ENCODE measurements around the gene NAA25.

The NAA25 gene

GRCh38 chr12:112108202-112109079, at the start of gene NAA25:
NAA25 (minus strand) TSS chr12:112108783; CDS start chr12:112108773, 10 bp downstream.
- peak; percentile 93 for DNase-seq

GRCh38 chr12:112153893-112154219, 45.3 kb upstream of the NAA25 start:
- no peak for DNase-seq

GRCh38 chr12:112153181-112153892, 44.8 kb upstream of the NAA25 start:
- DNase-seq, result no peak

DNA sequence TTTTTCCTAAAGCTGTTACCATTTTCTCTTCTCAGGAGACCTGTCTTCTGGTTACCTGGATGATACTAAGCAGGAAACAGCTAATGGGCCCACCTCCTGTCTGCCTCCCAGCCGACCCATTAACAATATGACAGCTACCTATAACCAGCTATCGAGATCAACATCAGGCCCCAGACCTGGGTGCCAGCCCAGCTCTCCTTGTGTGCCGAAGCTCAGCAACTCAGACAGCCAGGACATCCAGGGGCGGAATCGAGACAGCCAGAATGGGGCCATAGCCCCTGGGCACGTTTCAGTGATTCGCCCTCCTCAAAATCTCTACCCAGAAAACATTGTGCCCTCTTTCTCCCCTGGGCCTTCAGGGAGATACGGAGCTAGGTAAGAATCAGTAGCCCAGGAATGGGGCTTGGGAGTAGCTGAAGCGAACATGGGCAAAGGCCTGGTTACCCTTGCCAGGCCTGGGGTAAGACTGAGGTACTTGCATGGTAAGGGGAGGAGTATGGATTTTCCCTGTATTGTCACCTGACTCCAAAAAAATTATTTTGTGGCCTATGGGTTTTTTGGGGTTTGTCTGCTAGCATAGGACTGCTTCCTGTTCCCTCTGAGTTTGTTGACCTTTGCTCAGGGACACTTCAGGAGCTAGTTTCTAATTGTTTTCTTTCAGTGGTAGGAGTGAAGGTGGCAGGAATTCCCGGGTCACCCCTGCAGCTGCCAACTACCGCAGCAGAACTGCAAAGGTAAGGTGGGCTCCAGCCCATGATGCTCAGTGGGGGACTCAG, 43.4 kb upstream of the NAA25 start:
- no peak for DNase-seq

- no peak for DNase-seq
These were observed 41.0 kb upstream of the NAA25 start for GRCh38 chr12:112149596-112149995.

- DNase-seq, result no peak
These were observed 39.5 kb upstream of the NAA25 start for GRCh38 chr12:112148031-112148513.

DNA sequence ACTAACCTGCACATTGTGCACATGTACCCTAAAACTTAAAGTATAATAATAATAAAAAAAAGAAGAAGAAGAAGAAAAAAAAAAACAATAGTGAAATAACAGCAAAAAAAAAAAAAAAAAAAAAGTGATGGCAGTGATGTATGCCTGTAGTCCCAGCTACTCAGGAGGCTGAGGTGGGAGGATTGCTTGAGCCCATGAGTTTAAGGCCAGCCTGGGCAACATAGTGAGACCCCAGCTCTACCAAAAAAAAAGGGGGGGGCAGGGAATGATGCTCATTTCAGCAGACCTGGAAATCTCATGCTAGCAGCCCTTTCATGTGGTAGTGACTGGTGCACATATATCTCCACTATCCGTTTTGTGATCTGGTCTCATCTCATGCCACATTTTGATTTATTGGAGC, 37.5 kb upstream of the NAA25 start:
- DNase-seq, result no peak

- DNase-seq, result no peak
These were observed 32.1 kb upstream of the NAA25 start for GRCh38 chr12:112140728-112141127.

DNA sequence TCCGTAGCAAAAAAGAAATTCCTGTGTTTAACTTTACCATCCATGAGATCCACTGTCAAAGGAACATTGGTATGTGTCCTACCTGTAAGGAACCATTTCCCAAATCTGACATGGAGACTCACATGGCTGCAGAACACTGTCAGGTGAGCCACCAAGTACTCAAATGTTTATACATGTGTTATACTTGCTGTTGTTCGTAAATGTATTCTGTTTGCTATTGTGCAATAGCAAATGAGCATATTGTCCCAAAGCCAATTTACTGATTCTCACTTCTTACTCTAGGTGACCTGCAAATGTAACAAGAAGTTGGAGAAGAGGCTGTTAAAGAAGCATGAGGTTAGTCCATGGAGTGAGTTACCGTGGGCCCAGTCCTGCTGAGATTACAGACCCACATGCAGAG, 26.1 kb upstream of the NAA25 start:
- DNase-seq, result no peak

DNA sequence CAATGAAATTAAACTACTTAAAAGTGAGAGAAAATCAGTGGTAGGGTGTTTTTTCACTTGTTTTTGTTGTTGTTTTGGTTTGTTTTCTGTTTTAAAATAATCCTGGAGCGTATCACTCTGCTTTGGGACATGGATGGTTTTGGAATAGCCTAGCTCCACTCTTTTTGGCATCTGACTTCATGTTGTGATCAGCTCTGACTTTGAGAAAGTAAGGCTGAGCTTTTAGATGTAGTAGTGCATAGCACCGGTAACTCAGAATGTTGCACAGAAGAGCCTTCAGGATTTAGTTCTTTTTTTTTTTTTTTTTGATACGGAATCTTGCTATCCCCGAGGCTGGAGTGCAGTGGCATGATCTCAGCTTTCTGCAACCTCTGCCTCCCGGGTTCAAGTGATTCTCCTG, 24.8 kb upstream of the NAA25 start:
- DNase-seq, result no peak

DNA sequence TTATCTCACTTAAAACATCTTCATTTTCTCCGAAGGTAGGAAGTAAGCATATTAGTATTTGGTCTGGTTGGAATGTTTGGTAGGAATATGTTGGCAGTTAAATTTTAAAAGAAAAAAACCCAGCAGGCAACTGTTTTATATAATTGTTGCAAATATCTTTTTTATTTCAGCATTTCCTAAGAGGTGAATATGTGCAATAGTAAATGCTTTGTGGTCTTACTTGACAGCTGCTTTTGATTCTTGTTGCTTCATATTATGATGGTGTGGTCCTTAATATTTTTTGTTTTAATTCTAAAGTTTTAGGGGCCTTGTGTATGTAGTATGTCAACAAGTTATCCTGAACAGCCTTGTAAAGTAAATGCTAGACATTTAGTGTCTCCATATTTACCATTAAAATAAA, 23.1 kb upstream of the NAA25 start:
- DNase-seq, result no peak

DNA sequence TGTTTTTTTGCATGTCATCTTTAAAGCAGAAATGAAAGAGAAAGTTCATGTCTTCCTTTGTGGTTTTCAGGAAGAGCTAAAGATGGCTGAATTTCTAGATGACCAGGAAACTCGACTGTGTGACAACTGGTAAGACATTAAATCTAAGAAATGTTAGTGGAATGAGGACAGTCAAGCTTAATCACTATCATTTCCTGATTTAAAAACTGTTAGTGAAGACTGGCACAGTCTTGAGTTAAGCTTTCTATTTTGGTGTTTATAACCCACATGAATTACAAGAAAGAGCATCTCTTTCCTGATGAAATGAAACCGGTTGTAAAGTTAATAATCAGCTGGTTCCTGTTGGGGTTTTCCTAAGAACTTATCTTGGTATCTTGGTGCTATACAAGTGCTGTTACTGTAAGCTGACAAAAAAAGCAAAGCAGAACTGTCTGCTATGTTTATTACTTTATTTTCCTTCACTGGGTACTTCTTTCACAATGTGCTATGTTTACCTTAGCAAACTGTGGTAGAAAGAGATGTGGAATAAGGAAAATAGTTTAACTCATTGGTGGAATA, 21.9 kb upstream of the NAA25 start:
- peak; percentile 78 for DNase-seq

GRCh38 chr12:112126911-112127310, 18.3 kb upstream of the NAA25 start:
- DNase-seq, result no peak

- no peak for DNase-seq
These were observed 17.4 kb upstream of the NAA25 start for GRCh38 chr12:112126000-112126438.

DNA sequence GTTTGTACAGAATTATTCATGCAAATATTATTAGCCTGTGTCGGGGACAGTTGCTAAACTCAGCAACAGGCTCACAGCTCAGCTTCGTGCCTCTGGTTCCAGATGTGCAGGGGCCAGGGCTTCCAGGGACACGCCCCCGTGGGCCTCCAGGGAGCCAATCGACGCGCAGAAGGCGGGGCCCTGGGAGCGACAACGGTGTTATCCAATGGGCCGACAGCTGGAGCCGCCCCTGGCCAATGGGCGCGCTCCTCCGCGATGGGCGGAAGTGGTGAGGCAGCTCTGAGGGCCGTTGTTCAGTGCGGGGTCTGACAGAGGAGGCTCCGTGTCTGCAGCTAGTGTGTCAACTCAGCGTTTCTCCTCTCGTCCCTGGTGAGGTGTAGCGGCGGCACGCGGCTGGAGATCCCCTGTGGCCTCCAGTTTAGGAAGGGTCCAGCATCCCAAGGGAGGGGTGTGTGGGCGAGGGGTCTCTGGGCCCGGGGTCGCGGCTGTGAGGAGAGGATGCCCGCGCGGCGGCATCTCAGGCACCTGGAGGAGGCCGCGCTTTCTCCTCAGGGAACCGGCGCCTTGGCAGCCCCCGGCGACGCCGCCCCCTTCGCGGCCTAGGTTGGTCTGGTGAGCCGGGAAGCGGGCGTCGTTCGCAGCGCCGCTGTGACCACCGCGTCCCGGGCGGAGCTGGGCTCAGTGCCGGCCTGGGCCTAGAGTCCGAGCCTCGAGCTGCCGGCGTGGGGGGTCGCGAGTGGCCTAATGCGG, 16.8 kb upstream of the NAA25 start, which contains the start of gene TRAFD1:
Gene TRAFD1, plus strand, starts transcription at position 311 of the 750 bp plus-strand sequence. CDS start 4,963 bp downstream, outside the sequence.
- peak; percentile 99 for DNase-seq

- DNase-seq, result no peak
These were observed 16.3 kb upstream of the NAA25 start for GRCh38 chr12:112124918-112125249.

DNA sequence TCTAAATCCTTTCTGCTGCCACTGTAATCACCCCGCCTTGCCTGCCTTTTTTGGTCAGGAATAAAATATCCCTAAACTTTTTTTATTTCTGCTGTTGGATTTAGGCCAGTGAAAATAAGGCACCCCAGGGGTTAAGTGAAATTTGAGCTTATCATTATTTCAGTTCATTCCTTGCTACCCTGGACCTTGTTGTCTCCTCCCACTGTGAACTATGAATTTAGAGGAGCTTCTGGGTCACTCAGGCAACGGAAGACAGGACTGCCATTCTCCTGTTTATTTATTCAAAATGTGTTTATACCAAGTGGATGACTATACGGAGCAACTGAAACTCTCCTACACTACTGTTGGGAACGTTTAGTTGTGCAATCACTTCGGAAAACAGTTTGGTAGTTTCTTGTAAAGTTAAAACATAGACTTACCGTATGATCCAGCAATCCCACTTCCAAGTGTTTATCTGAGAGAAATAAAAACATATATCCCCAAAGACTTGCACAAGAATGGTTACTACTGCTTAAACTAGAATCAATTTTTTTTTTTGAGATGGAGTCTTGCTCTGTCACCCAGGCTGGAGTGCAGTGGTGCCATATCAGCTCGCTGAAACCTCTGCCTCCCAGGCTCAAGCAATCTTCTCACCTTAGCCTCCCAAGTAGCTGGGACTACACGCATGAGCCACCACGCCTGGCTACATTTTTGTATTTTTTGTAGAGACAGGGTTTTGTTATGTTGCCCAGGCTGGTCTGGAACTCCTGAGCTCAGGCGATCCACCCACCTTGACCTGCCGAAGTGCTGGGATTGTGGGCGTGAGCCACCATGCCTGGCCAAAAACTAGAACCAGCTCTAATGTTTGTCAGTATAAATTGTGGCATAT, 14.5 kb upstream of the NAA25 start:
- no peak for DNase-seq

DNA sequence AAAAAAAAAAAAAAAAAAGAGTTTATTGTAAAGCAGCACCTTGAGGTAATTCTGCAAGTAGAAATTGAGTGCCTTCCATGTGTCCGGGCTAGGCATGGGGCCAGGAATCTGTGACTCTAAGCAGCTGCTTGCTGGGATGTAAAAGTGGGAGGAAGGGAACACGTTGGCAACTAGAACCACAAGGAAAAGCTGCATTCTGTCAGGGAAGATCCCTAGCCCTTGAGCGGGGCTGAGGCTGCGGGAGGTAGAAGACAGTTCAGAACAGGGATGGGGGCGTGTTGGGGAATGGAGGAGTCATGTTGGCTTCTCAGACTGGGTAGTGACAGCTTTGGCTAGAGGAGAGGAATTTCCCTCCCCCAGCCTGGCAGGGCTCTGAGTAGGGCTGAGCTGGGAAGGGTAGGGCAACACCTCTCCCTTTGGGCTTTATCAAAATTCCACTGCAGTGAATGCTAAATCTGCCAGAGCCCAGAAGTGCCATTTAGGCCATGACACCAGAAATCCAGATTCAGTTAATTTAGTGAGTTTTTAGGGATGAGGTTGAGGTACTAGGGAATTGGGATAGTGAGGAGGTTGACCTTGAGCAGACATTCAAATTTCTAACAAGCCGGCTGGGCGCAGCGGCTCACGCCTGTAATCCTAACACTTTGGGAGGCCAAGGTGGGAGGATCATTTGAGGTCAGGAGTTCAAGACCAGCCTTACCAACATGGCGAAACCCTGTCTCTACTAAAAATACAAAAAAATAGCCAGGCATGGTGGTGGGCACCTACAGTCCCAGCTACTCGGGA, 13.4 kb upstream of the NAA25 start:
- no peak for DNase-seq

DNA sequence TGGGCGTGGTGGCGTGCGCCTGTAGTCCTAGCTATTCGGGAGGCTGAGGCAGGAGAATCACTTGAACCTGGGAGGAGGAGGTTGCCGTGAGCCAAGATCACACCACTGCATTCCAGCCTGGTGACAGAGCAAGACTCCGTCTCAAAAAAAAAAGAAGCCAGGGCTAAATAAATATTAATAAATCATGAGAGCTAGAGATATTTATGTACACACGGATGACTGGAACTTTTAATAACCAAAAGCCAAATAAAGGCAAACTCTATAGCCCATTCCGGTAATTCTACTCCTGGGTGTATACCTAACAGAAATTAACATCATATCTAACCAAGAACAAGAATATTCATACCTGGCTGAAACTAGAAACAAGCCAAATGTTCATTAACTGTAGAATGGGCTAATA, 9.1 kb upstream of the NAA25 start:
- DNase-seq, result no peak
